BE2C (cell line): Measurements from ENCODE around the gene ADCK1.
"Not testable (repeated sequence)": the region's sequence is repeated elsewhere in the genome, so short reads cannot be mapped to it uniquely, and the experiment has no call there.

Experiments
- DNase-seq: peaks from one replicate; pipeline ENCODE4 v3.0.0-alpha.2; 2020
- H3K27me3 ChIP-seq: fragments of 250-450 bp; sonication (Bioruptor Pico); 2 replicates; pipeline ENCODE4 v1.5.1; 2020; ENCODE audit warnings: mild to moderate bottlenecking
- H3K36me3 ChIP-seq: fragments of 250-450 bp; sonication (Bioruptor Pico); 2 replicates; pipeline ENCODE4 v1.5.1; 2020; ENCODE audit warnings: mild to moderate bottlenecking
- H3K4me1 ChIP-seq: fragments of 250-450 bp; sonication (Bioruptor Pico); 2 replicates; pipeline ENCODE4 v1.5.1; 2020
- H3K4me3 ChIP-seq: 2 replicates; pipeline ENCODE4 v1.5.1; 2011; ENCODE audit warnings: low read depth, low read length
- H3K9me3 ChIP-seq: fragments of 250-450 bp; sonication (Bioruptor Pico); 2 replicates; pipeline ENCODE4 v1.5.1; 2020
- TF ChIP-seq, protein P1 (sequence below): IDR thresholded peaks from 2 replicates; pipeline ENCODE4 v1.5.1; 2012; ENCODE audit warnings: mild to moderate bottlenecking, low read depth, low read length

Gene ADCK1

DNA sequence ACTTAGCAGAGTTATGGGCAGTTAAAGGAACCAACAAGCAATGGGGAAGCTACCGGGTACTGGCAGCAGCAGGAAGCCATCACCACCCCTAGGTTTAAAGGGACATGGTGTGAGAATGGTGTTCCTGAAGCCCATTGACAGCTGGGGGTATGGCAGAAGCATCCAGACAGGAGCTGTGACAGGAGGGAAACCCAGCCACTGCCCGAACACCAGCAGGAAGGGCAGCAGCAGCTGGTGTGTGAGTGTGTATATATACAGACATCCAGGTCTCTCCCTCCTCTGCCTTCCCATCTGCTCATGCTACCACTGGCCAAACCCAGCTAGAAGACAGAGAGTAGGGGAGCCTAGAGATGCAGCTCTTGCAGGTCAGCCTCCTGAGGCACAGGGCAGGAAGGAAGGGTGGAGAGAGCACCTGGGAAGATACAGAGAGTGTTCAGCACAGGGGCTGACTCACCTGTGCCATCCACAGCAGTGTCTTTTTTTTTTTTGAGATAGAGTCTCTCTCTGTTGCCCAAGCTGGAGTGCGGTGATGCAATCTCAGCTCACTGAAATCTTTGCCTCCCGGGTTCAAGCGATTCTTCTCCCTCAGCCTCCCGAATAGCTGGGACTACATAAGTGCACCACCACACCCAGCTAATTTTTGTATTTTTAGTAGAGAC lies 9.2 kb upstream of the ADCK1 start:
- no peaks in the 10 kb centered on the region for H3K36me3 ChIP-seq
- no peaks in the 10 kb centered on the region for H3K4me1 ChIP-seq
- DNase-seq = no peak

DNA sequence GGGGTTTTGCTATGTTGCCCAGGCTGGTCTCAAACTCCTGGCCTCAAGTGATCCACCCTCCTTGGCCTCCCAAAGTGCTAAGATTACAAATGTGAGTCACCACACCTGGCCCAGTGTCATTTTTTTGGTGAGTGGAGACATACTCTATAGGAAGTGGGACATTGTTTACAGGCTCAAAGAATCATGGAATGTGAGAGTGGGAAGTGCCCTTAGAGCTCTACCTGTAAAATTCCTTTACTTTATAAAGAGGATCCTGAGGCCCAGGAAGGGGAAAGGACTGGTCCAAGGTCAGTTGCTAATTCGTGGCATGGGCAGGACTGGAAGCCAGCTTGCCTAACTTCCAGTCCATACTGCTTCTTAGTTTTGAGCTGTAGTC lies 8.7 kb upstream of the ADCK1 start:
- TF ChIP-seq, protein P1, sequence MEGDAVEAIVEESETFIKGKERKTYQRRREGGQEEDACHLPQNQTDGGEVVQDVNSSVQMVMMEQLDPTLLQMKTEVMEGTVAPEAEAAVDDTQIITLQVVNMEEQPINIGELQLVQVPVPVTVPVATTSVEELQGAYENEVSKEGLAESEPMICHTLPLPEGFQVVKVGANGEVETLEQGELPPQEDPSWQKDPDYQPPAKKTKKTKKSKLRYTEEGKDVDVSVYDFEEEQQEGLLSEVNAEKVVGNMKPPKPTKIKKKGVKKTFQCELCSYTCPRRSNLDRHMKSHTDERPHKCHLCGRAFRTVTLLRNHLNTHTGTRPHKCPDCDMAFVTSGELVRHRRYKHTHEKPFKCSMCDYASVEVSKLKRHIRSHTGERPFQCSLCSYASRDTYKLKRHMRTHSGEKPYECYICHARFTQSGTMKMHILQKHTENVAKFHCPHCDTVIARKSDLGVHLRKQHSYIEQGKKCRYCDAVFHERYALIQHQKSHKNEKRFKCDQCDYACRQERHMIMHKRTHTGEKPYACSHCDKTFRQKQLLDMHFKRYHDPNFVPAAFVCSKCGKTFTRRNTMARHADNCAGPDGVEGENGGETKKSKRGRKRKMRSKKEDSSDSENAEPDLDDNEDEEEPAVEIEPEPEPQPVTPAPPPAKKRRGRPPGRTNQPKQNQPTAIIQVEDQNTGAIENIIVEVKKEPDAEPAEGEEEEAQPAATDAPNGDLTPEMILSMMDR = no peak
- H3K4me1 ChIP-seq = no peaks in the 10 kb centered on the region
- no peak overlapping the region for H3K4me3 ChIP-seq
- no peaks in the 10 kb centered on the region; the same call in 1 of the 2 replicates for H3K27me3 ChIP-seq
- no peak for DNase-seq
- no peaks in the 10 kb centered on the region for H3K36me3 ChIP-seq
- H3K9me3 ChIP-seq = no peaks in the 10 kb centered on the region

More for the DNA sequence above, 9.2 kb upstream of the ADCK1 start:
- H3K4me3 ChIP-seq = no peak overlapping the region
- no peaks in the 10 kb centered on the region for H3K9me3 ChIP-seq
- TF ChIP-seq, protein P1 = no peak
- H3K27me3 ChIP-seq = no peaks in the 10 kb centered on the region; the same call in 1 of the 2 replicates

DNA sequence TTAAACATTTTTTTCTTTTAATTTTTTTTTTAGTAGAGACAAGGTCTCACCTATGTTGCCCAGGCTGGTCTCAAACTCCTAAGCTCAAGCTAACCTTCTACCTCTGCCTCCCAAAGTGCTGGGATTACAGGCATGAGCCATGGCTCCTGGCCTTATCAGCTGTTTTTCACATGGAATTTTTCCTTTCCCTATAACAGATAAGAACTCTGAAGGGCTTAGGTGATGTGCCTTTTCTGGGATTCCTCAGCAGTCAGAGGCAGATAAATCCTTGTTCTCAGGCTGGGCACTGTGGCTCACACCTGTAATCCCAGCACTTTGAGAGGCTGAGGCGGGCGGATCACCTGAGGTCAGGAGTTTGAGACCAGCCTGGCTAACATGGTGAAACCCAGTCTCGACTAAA lies 6.7 kb upstream of the ADCK1 start:
- H3K9me3 ChIP-seq, H3K27me3 ChIP-seq, H3K36me3 ChIP-seq, DNase-seq, H3K4me3 ChIP-seq, H3K4me1 ChIP-seq: not testable (repeated sequence)

DNA sequence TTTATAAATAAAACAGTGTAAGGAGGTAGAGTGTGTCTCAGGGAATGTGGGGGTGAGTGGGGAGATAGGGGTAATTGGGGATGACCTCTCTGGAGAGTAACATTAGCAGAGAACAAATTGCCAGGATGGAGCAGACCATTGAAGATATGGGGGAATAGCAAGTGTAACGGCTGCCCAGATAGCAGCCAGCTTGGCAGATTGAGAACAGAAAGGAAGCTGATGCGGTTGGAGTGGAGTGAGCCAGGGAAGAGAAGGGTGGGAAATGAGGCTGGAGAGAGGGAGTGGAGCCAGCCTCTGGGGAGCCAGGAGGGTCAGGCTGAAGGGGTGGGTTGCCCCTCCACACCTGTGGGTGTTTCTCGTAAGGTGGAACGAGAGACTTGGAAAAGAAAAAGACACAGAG lies 5.6 kb upstream of the ADCK1 start:
- TF ChIP-seq, protein P1 = no peak
- Histone ChIP-seq H3K36me3 (no peaks in the 10 kb centered on the region), H3K4me1 (no peaks in the 10 kb centered on the region), H3K9me3 (no peaks in the 10 kb centered on the region), H3K4me3 (no peak overlapping the region), H3K27me3 (no peaks in the 10 kb centered on the region; the same call in 1 of the 2 replicates)
- DNase-seq = no peak

DNA sequence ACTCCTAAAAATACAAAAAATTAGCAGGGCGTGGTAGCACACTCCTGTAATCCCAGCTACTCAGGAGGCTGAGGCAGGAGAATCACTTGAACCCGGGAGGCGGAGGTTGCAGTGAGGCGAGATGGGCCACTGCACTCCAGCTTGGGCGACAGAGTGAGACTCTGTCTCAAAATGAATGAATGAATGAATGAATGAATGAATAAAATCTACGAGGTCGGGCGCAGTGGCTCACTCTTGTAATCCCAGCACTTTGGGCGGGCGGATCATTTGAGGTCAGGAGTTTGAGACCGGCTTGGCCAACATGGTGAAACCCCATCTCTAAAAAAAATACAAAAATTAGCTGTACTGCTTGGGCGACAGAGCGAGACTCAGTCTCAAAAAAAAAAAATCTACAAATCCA lies 453 bp upstream of the ADCK1 start:
- not testable (repeated sequence) for DNase-seq, H3K27me3 ChIP-seq, H3K4me1 ChIP-seq, H3K9me3 ChIP-seq, H3K36me3 ChIP-seq
- H3K4me3 ChIP-seq = peak overlapping the region; percentile 79

DNA sequence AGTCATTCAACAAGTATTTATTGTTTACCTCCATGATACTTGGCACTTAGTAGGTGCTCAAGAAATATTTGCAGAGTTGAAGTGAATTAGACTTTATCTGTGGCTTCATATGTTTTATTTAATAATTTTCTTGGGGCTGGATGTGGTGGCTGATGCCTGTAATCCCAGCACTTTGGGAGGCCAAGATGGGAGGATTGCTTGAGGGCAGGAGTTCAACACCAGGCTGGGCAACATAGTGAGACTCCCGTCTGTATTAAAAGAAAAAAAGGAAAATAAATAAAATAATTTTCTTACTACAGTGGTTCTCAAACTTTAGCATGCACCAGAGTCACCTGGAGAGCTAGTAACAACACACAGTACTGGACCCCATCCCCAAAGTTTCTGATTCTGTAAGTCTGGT lies 905 bp downstream of the ADCK1 start:
- H3K4me3 ChIP-seq = peak overlapping the region; percentile 79
- DNase-seq = no peak
- TF ChIP-seq, protein P1 = no peak
- no peaks in the 10 kb centered on the region for H3K4me1 ChIP-seq
- H3K9me3 ChIP-seq = no peaks in the 10 kb centered on the region
- no peaks in the 10 kb centered on the region for H3K27me3 ChIP-seq
- no peaks in the 10 kb centered on the region for H3K36me3 ChIP-seq

DNA sequence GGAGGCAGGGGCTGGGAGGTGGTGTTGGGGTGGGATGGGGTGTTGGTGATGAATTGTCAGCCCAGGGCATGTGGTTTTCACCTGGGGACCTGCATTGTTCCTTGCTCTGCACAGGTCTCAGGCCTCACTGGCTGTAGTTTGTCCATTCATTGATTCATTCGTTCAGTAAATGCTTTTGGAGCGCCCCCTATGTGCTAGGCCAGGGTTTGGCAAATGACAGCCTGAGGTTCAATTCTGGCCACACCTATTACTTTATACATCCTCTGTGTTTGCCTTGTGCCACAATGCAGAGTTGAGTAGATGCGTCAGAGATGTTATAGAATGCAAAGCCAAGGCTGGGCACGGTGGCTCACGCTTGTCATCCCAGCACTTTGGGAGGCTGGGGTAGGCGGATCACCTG lies 4.7 kb downstream of the ADCK1 start:
- TF ChIP-seq, protein P1 = peak; percentile 39
- no peaks in the 10 kb centered on the region for H3K9me3 ChIP-seq
- H3K36me3 ChIP-seq = no peaks in the 10 kb centered on the region
- no peaks in the 10 kb centered on the region for H3K27me3 ChIP-seq
- H3K4me1 ChIP-seq = no peaks in the 10 kb centered on the region
- no peak for DNase-seq
- H3K4me3 ChIP-seq = no peak overlapping the region
